DND-41 (cell line): ENCODE results near the gene UGT1A4.

ENCODE experiments used
- EZH2 ChIP-seq: IDR thresholded peaks from 3 replicates; pipeline ENCODE4 v1.6.1; 2012; ENCODE audit warnings: borderline replicate concordance, low read depth, mild to moderate bottlenecking, moderate library complexity, low read length, inconsistent platforms; ENCODE audit not compliant: severe bottlenecking
- TF ChIP-seq, protein P1 (sequence below): IDR thresholded peaks from 2 replicates; pipeline ENCODE4 v1.5.1; 2012; ENCODE audit warnings: borderline replicate concordance, low read length, moderate library complexity, mild to moderate bottlenecking; ENCODE audit not compliant: poor library complexity, severe bottlenecking; ENCODE audit errors: extremely low read depth

DNA sequence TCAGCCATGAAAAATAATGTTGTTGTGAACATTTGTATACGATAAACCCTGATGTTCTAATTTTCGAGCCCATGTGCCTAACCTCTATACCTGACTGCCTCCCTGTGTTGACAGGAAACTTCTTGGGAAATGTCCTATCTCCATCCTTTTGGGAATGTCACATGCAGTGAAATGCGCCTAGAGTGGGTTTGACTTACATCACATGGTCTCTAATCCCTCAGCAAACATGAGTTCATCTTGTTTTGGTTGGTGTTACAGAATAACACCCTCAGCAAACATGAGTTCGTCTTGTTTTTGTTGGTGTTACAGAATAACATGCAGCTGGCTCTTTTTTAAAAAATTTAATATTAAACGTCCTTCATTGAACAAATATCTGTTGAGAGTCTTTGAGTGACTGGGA is 30.2 kb upstream of the UGT1A4 start:
- TF ChIP-seq, protein P1, sequence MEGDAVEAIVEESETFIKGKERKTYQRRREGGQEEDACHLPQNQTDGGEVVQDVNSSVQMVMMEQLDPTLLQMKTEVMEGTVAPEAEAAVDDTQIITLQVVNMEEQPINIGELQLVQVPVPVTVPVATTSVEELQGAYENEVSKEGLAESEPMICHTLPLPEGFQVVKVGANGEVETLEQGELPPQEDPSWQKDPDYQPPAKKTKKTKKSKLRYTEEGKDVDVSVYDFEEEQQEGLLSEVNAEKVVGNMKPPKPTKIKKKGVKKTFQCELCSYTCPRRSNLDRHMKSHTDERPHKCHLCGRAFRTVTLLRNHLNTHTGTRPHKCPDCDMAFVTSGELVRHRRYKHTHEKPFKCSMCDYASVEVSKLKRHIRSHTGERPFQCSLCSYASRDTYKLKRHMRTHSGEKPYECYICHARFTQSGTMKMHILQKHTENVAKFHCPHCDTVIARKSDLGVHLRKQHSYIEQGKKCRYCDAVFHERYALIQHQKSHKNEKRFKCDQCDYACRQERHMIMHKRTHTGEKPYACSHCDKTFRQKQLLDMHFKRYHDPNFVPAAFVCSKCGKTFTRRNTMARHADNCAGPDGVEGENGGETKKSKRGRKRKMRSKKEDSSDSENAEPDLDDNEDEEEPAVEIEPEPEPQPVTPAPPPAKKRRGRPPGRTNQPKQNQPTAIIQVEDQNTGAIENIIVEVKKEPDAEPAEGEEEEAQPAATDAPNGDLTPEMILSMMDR: no peak
- TF ChIP-seq EZH2: no peak
